Aorta (tissue), 5 donors: ENCODE results near the gene SYCE3. TPM values are rescaled to one million over a fixed set of nuclear protein-coding genes. Genes with fewer than 3 reads are reported as not detected.
A peak's percentile ranks its signal among the peaks of the same experiment; 100 is the strongest.
"Not testable (repeated sequence)": the region's sequence is repeated elsewhere in the genome, so short reads cannot be mapped to it uniquely, and the experiment has no call there.

Experiments used
- ATAC-seq: fragments of 200-7000 bp; cut with Tn5 transposase; one replicate; pipeline ENCODE4 v1.9.1; 2022; ENCODE audit warnings: moderate library complexity; ENCODE audit not compliant: low FRiP score
- DNase-seq, 2 donors: peaks; one replicate each; pipeline ENCODE4 v3.0.0-alpha.2; 2020
- H3K27ac ChIP-seq, 2 donors: one replicate each; pipeline ENCODE4 v1.5.1; 2013; ENCODE audit warnings: low read length in 2 of 2, mild to moderate bottlenecking in 2 of 2, moderate library complexity in 2 of 2, control low read depth in 1 of 2, inconsistent platforms in 1 of 2, low read depth in 1 of 2
- H3K27me3 ChIP-seq, 2 donors: one replicate each; pipeline ENCODE4 v1.6.1; 2013; ENCODE audit warnings: control low read depth in 1 of 2, low read length in 1 of 2, mild to moderate bottlenecking in 1 of 2, moderate library complexity in 1 of 2; ENCODE audit not compliant: insufficient read depth in 2 of 2, control insufficient read depth in 1 of 2
- H3K36me3 ChIP-seq, 2 donors: one replicate each; pipeline ENCODE4 v1.6.1; 2013; ENCODE audit warnings: control low read depth in 1 of 2, low read length in 1 of 2, mild to moderate bottlenecking in 1 of 2; ENCODE audit not compliant: insufficient read depth in 2 of 2, control insufficient read depth in 1 of 2
- H3K4me1 ChIP-seq, 2 donors: one replicate each; pipeline ENCODE4 v1.6.1; 2013; ENCODE audit warnings: low read length in 2 of 2, control low read depth in 1 of 2, mild to moderate bottlenecking in 1 of 2, moderate library complexity in 1 of 2; ENCODE audit not compliant: insufficient read depth in 2 of 2, control insufficient read depth in 1 of 2
- H3K4me3 ChIP-seq, 2 donors: one replicate each; pipeline ENCODE4 v1.5.1; 2013; ENCODE audit warnings: low read length in 2 of 2, control low read depth in 1 of 2, mild to moderate bottlenecking in 1 of 2
- H3K9me3 ChIP-seq: one replicate; pipeline ENCODE4 v1.6.1; 2013; ENCODE audit warnings: mild to moderate bottlenecking, low read length; ENCODE audit not compliant: control insufficient read depth
- WGBS, 2 donors: extraction: QIAGEN DNeasy Blood & Tissue Kit; methylation state at CpG; one replicate each; pipeline ENCODE4 v1.1.7; 2013; 5-methylcytosine and 5-hydroxymethylcytosine counted together
- intact Hi-C, 2 donors: fragments of 100-400 bp; cut with DNase I; formaldehyde crosslinking; loops; one replicate each; pipeline versions ENCODE4 v1.14.2 to v1.15.0; 2022
- long read RNA-seq, 2 donors: library from polyadenylated mRNA; unstranded; transcript quantifications; one replicate each; pipeline ENCODE4 v2.0.0, GENCODE V29; 2020 to 2021
- polyA plus RNA-seq, 2 donors: library from polyadenylated mRNA; stranded (reverse); fragments of 200-250 nt; gene quantifications; one replicate each; pipeline ENCODE4 v1.2.3, GENCODE V29; 2013
- total RNA-seq, 2 donors: library from RNA; stranded (reverse); fragmentation: NEBNext Ultra II Directional; extraction: Animal tissue kit (Norgen Biotek cat#: 25700); gene quantifications; one replicate each; pipeline ENCODE4 v1.2.1, GENCODE V29; 2021
- donor health status: healthy with polysubstance abuse.
- donor health status: Bipolar disorder and iron deficiency.
- donor health status: DM: no; HTN: no; CAD: no.
- donor health status: DM: no; HTN: no; CAD: no.
- donor health status: DM: yes; HTN: yes; CAD: no.

The SYCE3 gene, protein sequence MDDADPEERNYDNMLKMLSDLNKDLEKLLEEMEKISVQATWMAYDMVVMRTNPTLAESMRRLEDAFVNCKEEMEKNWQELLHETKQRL
- total RNA-seq (not detected), polyA plus RNA-seq (1 to 10 TPM in 1 of 2 donors, not detected in 1; 1.5 TPM)
- long read RNA-seq, donor 1, result 0 reads
- long read RNA-seq, donor 2, result 0 reads

DNA sequence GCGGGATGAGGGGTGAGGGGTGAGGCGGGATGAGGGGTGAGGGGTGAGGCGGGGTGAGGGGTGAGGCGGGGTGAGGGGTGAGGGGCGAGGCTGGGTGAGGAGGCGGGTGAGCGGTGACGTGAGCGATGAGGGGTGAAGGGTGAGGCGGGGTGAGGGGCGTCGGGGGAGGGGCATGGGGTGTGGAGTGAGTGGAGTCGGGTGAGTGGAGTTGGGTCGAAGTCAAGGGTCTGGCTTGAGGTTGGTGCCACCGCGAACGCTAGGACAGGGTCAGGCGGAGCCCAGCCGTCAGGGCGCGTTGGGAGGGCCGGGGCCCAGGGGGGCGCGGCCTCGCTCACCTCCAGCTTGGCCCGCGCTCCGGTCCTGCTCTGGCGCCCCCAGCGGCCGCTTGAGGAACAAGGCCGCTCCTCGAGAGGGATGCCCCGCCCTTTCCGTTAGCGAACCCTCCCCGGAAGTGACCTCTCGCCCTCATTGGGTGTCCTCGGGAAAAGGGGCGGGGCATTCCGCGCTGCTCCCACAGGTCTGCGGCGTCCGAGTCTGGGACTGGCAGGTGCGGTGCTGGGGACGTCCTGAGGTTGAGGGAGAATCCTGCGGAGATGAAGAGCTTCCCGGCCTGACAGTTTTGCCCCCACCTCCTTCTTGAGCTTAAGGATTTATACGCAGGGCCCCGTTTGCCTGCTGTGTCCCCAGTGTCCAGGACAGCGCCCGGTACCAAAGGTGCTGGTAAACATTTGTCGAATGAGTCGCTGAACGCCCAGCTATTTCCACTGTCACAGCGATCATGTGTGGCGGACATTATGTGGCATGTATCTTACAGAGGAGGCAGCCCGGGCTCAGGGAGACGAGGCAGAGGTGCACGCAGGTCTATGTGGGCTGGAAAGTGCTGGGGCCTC is at the start of gene SYCE3:
SYCE3 (minus strand) TSS at position 397 of the 890 bp plus-strand sequence. CDS start 6,514 bp downstream, outside the sequence.
- Histone ChIP-seq H3K9me3 (no peaks in the 10 kb centered on the region), H3K4me3 (peak within 1 kb of the TSS in 1 of 2 donors; percentile 58), H3K27ac (no peak within 1 kb of the TSS), H3K27me3 (no peaks in the 10 kb centered on the region), H3K36me3 (no peaks in the 10 kb centered on the region), H3K4me1 (no peaks in the 10 kb centered on the region)
- intact Hi-C loops, result loop anchor here in 1 of 2 donors (2.0 to 5.0 kb wide), 3 partner anchors 20 to 55 kb away; partner anchors contain the start of genes CHKB, LMF2, NCAPH2 and SCO2
- ATAC-seq (peak; percentile 98), DNase-seq (peak; percentile 97 to 99)
- 2 to 5% methylated on average over 37 to 61 of the region's 61 CpGs for WGBS, 2 donors

DNA sequence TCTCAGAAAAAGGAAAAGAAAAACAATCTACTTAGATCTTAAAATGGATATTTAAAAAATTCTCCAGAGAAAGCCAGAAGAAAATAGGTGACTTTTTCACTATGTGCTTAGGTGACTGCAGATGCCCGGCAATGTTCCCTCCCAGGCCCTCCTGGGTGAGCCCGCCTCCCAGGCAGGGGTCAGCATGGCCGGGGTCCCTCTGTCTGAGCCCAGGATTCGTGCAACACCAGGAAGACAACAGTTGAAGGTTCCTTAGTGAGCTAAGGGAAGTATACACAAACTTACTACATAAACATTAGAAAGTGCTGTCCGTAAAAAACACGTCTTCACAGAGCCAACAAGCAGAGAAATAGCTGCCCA is 49.4 kb upstream of the SYCE3 start:
- H3K9me3 ChIP-seq, result no peaks in the 10 kb centered on the region
- intact Hi-C loops, result no loop called here
- no peaks in the 10 kb centered on the region for H3K27me3 ChIP-seq
- H3K27ac ChIP-seq, result no peak overlapping the region
- H3K4me3 ChIP-seq, result no peak overlapping the region
- WGBS, 2 donors, result 42 to 47% methylated on average over 6 of the region's 6 CpGs
- DNase-seq (no peak), ATAC-seq (no peak)
- no peaks in the 10 kb centered on the region for H3K4me1 ChIP-seq
- H3K36me3 ChIP-seq, result no peaks in the 10 kb centered on the region

DNA sequence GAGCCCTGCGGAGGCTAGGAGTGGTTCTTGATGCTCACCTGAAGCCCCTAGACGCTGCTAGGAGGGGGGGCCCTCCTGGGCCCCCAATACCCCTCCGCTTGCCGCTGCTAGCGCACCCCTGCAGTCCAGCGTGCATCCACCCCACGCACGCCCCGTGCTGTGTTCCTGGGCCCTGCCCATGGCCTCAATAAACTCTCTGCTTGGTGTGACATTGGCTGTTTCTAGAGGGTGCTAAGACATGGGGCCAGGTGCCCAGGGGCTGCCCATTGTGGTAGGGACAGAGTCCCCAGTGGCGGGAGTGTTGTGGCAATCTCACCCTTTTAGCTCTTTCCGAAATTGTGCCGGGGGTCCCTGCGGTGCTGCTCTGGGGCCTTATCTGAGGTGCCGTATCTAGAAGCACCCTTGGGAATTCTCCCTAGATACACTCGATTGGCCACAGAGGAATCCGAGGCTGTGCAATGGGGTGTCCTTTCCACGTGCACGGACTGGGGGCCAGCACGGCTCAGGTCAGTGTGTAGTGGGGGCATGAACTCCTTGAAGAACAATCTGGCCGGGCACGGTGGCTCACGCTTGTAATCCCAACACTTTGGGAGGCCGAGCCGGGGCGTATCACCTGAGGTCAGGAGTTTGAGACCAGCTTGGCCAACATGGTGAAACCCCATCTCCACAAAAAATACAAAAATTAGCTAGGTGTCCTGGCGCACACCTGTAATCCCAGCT is 48.8 kb upstream of the SYCE3 start:
- WGBS, 2 donors, result 85% methylated on average over 25 to 26 of the region's 26 CpGs
- no peak overlapping the region for H3K27ac ChIP-seq
- ATAC-seq, result no peak
- no peaks in the 10 kb centered on the region for H3K4me1 ChIP-seq
- no peak for DNase-seq
- intact Hi-C loops, result no loop called here
- no peaks in the 10 kb centered on the region for H3K36me3 ChIP-seq
- H3K27me3 ChIP-seq, result no peaks in the 10 kb centered on the region
- H3K9me3 ChIP-seq, result no peaks in the 10 kb centered on the region
- H3K4me3 ChIP-seq, result no peak overlapping the region

DNA sequence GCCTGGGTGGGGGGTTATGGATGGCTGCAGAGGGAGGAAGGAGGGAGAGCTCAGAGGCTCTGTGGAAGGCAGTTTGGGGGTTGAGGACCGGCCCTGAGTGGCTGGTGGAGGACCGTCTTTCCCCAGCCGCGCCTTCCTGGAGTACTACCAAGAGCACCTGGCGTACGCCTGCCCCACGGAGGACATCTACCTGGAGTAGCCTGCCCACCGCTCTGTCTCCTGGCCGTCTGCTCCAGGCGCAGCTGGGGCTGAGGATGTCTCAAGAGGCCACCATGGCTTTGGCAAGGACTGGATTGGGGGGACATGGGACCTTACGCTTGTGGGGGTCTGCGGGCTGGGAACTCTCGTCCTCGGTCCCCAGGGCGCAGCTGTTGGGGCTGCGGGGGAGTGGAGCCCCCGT is 47.9 kb upstream of the SYCE3 start:
- DNase-seq (no peak), ATAC-seq (no peak)
- Histone ChIP-seq H3K27ac (no peak overlapping the region), H3K27me3 (no peaks in the 10 kb centered on the region), H3K4me1 (no peaks in the 10 kb centered on the region), H3K9me3 (no peaks in the 10 kb centered on the region), H3K4me3 (no peak overlapping the region), H3K36me3 (no peaks in the 10 kb centered on the region)
- intact Hi-C loops, result no loop called here
- 81 to 87% methylated on average over 17 of the region's 17 CpGs for WGBS, 2 donors

DNA sequence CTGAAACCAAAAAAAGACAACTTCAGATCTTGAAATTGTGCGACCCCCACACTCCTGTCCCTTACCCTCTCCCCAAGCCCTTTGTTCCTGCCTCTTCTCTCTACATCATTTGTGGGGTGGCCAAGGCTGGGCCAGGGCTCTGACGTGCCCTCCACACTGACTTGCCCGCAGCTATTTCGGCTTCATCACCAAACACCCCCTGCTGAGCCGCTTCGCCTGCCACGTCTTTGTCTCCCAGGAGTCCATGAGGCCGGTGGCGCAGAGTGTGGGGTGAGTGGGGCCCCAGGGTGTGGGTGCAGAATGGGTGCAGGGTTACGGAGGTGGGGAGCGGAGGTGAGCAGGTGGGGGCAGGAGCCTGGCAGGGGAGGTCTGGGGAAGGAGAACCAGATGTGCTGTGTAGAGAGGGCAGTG is 47.3 kb upstream of the SYCE3 start:
- H3K4me3 ChIP-seq, result no peak overlapping the region
- intact Hi-C loops, result no loop called here
- ATAC-seq, result no peak
- WGBS, 2 donors, result 80% methylated on average over 11 of the region's 11 CpGs
- no peak overlapping the region for H3K27ac ChIP-seq
- no peaks in the 10 kb centered on the region for H3K27me3 ChIP-seq
- no peaks in the 10 kb centered on the region for H3K36me3 ChIP-seq
- no peaks in the 10 kb centered on the region for H3K9me3 ChIP-seq
- no peak for DNase-seq
- H3K4me1 ChIP-seq, result no peaks in the 10 kb centered on the region

DNA sequence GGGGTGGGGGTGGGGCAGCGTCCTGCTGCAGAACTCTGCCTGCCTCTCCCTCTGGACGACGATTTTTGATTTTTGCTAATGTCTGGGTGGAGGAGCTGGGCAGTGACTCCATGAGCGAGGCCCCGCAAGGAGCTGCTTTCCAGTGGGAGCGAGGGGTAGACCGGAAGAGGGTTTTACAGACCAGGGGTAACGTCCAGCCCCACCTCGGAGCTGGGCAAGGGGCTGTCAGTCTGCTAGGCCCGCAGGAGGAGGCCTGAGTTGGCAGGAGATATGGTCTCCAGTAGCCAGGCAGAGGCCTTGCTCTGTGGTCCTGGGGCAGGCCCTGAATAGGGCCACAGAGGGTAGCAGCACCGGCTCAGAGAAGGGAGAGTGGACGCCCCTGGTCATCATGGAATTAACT is 46.9 kb upstream of the SYCE3 start:
- intact Hi-C loops, result no loop called here
- ATAC-seq, result no peak
- Histone ChIP-seq H3K27ac (no peak overlapping the region), H3K4me1 (no peaks in the 10 kb centered on the region), H3K9me3 (no peaks in the 10 kb centered on the region), H3K27me3 (no peaks in the 10 kb centered on the region), H3K4me3 (no peak overlapping the region), H3K36me3 (no peaks in the 10 kb centered on the region)
- WGBS, 2 donors, result 71 to 73% methylated on average over 12 of the region's 12 CpGs
- no peak for DNase-seq

DNA sequence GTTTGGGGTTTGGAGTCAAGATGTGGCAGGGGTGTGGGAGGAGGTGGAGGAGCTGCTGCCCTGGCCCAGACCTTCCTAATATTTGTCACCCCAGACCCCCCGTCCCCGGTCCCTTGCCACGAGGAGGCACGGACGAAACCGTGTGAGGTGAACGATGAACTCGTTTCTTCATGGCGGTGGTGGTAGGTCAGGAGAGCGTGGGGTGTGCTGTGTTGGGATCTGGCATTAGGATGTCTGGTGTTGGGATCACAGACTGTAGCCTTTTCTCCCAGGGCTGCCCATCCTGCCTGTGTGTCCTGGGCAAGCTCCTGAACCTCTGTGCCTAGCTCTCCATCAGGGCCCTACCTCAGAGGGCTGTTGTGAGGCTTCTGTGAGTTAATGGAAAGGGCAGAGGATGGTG is 46.3 kb upstream of the SYCE3 start:
- Histone ChIP-seq H3K27ac (no peak overlapping the region), H3K36me3 (no peaks in the 10 kb centered on the region), H3K4me3 (no peak overlapping the region), H3K27me3 (no peaks in the 10 kb centered on the region), H3K4me1 (no peaks in the 10 kb centered on the region), H3K9me3 (no peaks in the 10 kb centered on the region)
- WGBS, 2 donors, result 84 to 87% methylated on average over 10 of the region's 10 CpGs
- intact Hi-C loops, result no loop called here
- no peak for DNase-seq
- ATAC-seq, result no peak

DNA sequence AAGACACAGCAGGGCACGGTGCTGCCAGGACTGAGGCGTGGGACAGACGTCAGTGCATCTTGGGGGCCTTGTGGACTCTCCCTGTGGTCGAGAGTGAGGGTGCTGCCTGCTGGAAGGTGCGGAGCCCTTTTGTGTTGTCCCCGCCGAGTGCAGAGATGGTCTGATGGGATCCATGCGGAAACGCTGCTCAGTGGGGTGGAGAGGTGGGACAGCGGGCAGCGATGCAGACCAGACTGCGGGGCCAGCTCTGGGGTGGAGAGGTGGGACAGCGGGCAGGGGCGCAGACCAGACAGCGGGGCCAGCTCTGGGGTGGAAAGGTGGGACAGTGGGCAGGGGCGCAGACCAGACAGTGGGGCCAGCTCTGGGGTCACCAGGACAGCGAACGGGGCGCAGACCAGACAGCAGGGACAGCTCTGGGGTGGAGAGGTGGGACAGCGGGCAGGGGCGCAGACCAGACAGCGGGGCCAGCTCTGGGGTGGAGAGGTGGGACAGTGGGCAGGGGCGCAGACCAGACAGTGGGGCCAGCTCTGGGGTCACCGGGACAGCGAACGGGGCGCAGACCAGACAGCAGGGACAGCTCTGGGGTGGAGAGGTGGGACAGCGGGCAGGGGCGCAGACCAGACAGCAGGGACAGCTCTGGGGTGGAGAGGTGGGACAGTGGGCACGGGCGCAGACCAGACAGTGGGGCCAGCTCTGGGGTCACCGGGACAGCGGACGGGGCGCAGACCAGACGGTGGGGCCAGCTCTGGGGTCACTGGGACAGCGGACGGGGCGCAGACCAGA is 45.5 kb upstream of the SYCE3 start:
- ATAC-seq, intact Hi-C loops, H3K27me3 ChIP-seq, H3K4me3 ChIP-seq, H3K4me1 ChIP-seq, H3K27ac ChIP-seq, H3K9me3 ChIP-seq, H3K36me3 ChIP-seq: not testable (repeated sequence)
- 82 to 84% methylated on average over 37 to 39 of the region's 39 CpGs for WGBS, 2 donors
- peak in 1 of 2 donors; percentile 45 for DNase-seq
